Chondrocyte (in vitro differentiated cells): ENCODE measurements around the gene HDX. TPM values are rescaled to one million over a fixed set of nuclear protein-coding genes. Genes with fewer than 3 reads are reported as not detected.
"Not testable (repeated sequence)": the region's sequence is repeated elsewhere in the genome, so short reads cannot be mapped to it uniquely, and the experiment has no call there.

ENCODE experiments used
- DNase-seq: peaks from one replicate; pipeline ENCODE4 v3.0.0; 2021; ENCODE audit warnings: mixed read lengths, low spot score
- H3K27ac Mint-ChIP-seq: one replicate; pipeline ENCODE4 v1.8.0; 2021; ENCODE audit warnings: mild to moderate bottlenecking, moderate library complexity, mixed read lengths; ENCODE audit not compliant: unreplicated experiment
- H3K27me3 Mint-ChIP-seq: 2 replicates; pipeline ENCODE4 v1.8.0; 2021; ENCODE audit warnings: low read depth, mixed read lengths
- H3K36me3 Mint-ChIP-seq: 2 replicates; pipeline ENCODE4 v1.8.0; 2021; ENCODE audit warnings: low read depth, mixed read lengths
- H3K4me1 Mint-ChIP-seq: 2 replicates; pipeline ENCODE4 v1.8.0; 2021; ENCODE audit warnings: low read depth, mild to moderate bottlenecking, mixed read lengths
- H3K4me3 Mint-ChIP-seq: one replicate; pipeline ENCODE4 v1.8.0; 2021; ENCODE audit warnings: mild to moderate bottlenecking, moderate library complexity, mixed read lengths; ENCODE audit not compliant: unreplicated experiment
- H3K9me3 Mint-ChIP-seq: 2 replicates; pipeline ENCODE4 v1.8.0; 2021; ENCODE audit warnings: low read depth, mixed read lengths
- CTCF ChIP-seq: fragments of 200-600 bp; sonication (generic); IDR thresholded peaks from 2 replicates; pipeline ENCODE4 v1.5.0; 2021; ENCODE audit warnings: antibody characterized with exemption, mild to moderate bottlenecking, moderate library complexity
- long read RNA-seq: library from polyadenylated mRNA; stranded (forward); transcript quantifications from one replicate; pipeline ENCODE4 v2.0.0, GENCODE V29; 2021
- total RNA-seq: library from RNA; stranded (reverse); gene quantifications from 3 replicates; pipeline ENCODE4 v1.2.1, GENCODE V29; 2021

The HDX gene
- 4.0 to 4.5 TPM (median 4.2 TPM) in 3 replicates for total RNA-seq
- long read RNA-seq, full-length matches to known transcripts, result 2 of 3 reads
- long read RNA-seq, partial matches to known transcripts, result 0 of 3 reads
- long read RNA-seq, other reads (novel, unspliced or antisense), result 1 of 3 reads

GRCh38 chrX:84501798-84502628 lies at the start of gene HDX:
HDX (minus strand) TSS chrX:84502453; CDS start chrX:84475397, 27,056 bp downstream.
- peaks cover 3% of the 10 kb centered on the region for H3K9me3 Mint-ChIP-seq
- H3K4me1 Mint-ChIP-seq, result peaks cover 3% of the 10 kb centered on the region
- DNase-seq, result peak; percentile 81
- H3K27me3 Mint-ChIP-seq, result no peaks in the 10 kb centered on the region
- H3K4me3 Mint-ChIP-seq, result peak within 1 kb of the TSS; percentile 83
- no peaks in the 10 kb centered on the region for H3K36me3 Mint-ChIP-seq
- H3K27ac Mint-ChIP-seq, result peak within 1 kb of the TSS; percentile 96
- TF ChIP-seq CTCF, result no peak

GRCh38 chrX:84541315-84541714 lies 39.1 kb upstream of the HDX start:
- H3K27me3 Mint-ChIP-seq, H3K36me3 Mint-ChIP-seq, H3K4me3 Mint-ChIP-seq, H3K4me1 Mint-ChIP-seq, H3K27ac Mint-ChIP-seq, DNase-seq: not testable (repeated sequence)
- peaks cover 26% of the 10 kb centered on the region for H3K9me3 Mint-ChIP-seq

- not testable (repeated sequence) for H3K4me1 Mint-ChIP-seq, DNase-seq, H3K4me3 Mint-ChIP-seq, H3K27me3 Mint-ChIP-seq, H3K27ac Mint-ChIP-seq, H3K36me3 Mint-ChIP-seq
- peaks cover 23% of the 10 kb centered on the region for H3K9me3 Mint-ChIP-seq
Measured at GRCh38 chrX:84537627-84538026, 35.4 kb upstream of the HDX start.

GRCh38 chrX:84488426-84488825 lies 13.8 kb downstream of the HDX start:
- Mint-ChIP-seq H3K27ac (no peak overlapping the region), H3K27me3 (no peaks in the 10 kb centered on the region), H3K4me1 (peaks cover 4% of the 10 kb centered on the region), H3K36me3 (no peaks in the 10 kb centered on the region), H3K9me3 (peaks cover 26% of the 10 kb centered on the region), H3K4me3 (no peak overlapping the region)
- no peak for DNase-seq
- no peak for TF ChIP-seq CTCF

- Mint-ChIP-seq H3K36me3 (no peaks in the 10 kb centered on the region), H3K4me1 (peaks cover 4% of the 10 kb centered on the region), H3K27ac (no peak overlapping the region), H3K27me3 (no peaks in the 10 kb centered on the region), H3K9me3 (peaks cover 27% of the 10 kb centered on the region), H3K4me3 (no peak overlapping the region)
- TF ChIP-seq CTCF, result no peak
- no peak for DNase-seq
Measured at GRCh38 chrX:84487365-84488353, 14.6 kb downstream of the HDX start.

GRCh38 chrX:84479086-84479485 lies 23.2 kb downstream of the HDX start:
- no peak for TF ChIP-seq CTCF
- Mint-ChIP-seq H3K9me3 (peaks cover 35% of the 10 kb centered on the region), H3K4me3 (no peak overlapping the region), H3K27me3 (no peaks in the 10 kb centered on the region), H3K27ac (no peak overlapping the region), H3K36me3 (peaks cover 5% of the 10 kb centered on the region), H3K4me1 (no peaks in the 10 kb centered on the region)
- DNase-seq, result no peak
